IMR-90 (cell line): ENCODE results near the gene DNAJB8. TPM values are rescaled to one million over a fixed set of nuclear protein-coding genes. Genes with fewer than 3 reads are reported as not detected.

Experiments
- ATAC-seq: fragments of 200-7000 bp; cut with Tn5 transposase; 2 replicates; pipeline ENCODE4 v1.9.1; 2020; ENCODE audit warnings: low read depth, mild to moderate bottlenecking, moderate library complexity
- BruUV-seq: library from RNA; stranded (reverse); fragments of 400-500 nt; replicated peaks from 2 replicates; lab custom pipeline; 2021; lab: Mats Ljungman, UMichigan
- CTCF ChIA-PET: fragments of 300-600 bp; formaldehyde crosslinking; extraction: SDS; loops from one replicate; lab custom pipeline; 2021; ENCODE audit warnings: antibody characterized with exemption; lab: Yijun Ruan, JAX
- POLR2A ChIA-PET: fragments of 300-600 bp; sonication (Branson Sonifier 250); formaldehyde crosslinking; loops from one replicate; lab custom pipeline; 2022; ENCODE audit warnings: antibody characterized with exemption; ENCODE audit not compliant: unreplicated experiment; lab: Charles Lee
- DNase-seq: peaks from one replicate; pipeline ENCODE4 v3.0.0; 2013
- H2AFZ ChIP-seq: replicated peaks from 2 replicates; pipeline ENCODE3; 2013; ENCODE audit warnings: low read length, mild to moderate bottlenecking; ENCODE audit not compliant: poor library complexity
- H2AK5ac ChIP-seq: 2 replicates; pipeline ENCODE4 v1.6.1; 2013; ENCODE audit warnings: low read depth, low read length, inconsistent platforms
- H2AK9ac ChIP-seq: replicated peaks from 2 replicates; pipeline ENCODE3; 2013; ENCODE audit warnings: mild to moderate bottlenecking, low read depth, low read length, moderate library complexity; ENCODE audit not compliant: poor library complexity
- H2BK120ac ChIP-seq: 2 replicates; pipeline ENCODE4 v1.6.1; 2013; ENCODE audit warnings: low read depth, low read length, inconsistent platforms
- H2BK15ac ChIP-seq: 3 replicates; pipeline ENCODE4 v1.6.1; 2013; ENCODE audit warnings: low read depth, low read length, inconsistent platforms
- H2BK20ac ChIP-seq: 2 replicates; pipeline ENCODE4 v1.6.1; 2013; ENCODE audit warnings: low read depth, mild to moderate bottlenecking, inconsistent platforms, low read length, moderate library complexity
- H2BK5ac ChIP-seq: 2 replicates; pipeline ENCODE4 v1.6.1; 2013; ENCODE audit warnings: mild to moderate bottlenecking, low read depth, low read length, inconsistent platforms; ENCODE audit not compliant: poor library complexity, severe bottlenecking
- H3K14ac ChIP-seq: replicated peaks from 2 replicates; pipeline ENCODE4 v1.6.1; 2013; ENCODE audit warnings: low read depth, low read length, inconsistent platforms
- H3K18ac ChIP-seq: 2 replicates; pipeline ENCODE4 v1.6.1; 2013; ENCODE audit warnings: low read depth, low read length, control low read depth
- H3K23ac ChIP-seq: 2 replicates; pipeline ENCODE4 v1.6.1; 2013; ENCODE audit warnings: low read depth, low read length, inconsistent platforms
- H3K27ac ChIP-seq: 2 replicates; pipeline ENCODE4 v1.5.1; 2013; ENCODE audit warnings: mild to moderate bottlenecking, control low read depth, low read length; ENCODE audit not compliant: insufficient read depth
- H3K27me3 ChIP-seq: 2 replicates; pipeline ENCODE4 v1.6.1; 2013; ENCODE audit warnings: low read length; ENCODE audit not compliant: control insufficient read depth, insufficient read depth
- H3K36me3 ChIP-seq: 2 replicates; pipeline ENCODE4 v1.6.1; 2013; ENCODE audit warnings: low read length, mixed read lengths; ENCODE audit not compliant: control insufficient read depth, insufficient read depth
- H3K4ac ChIP-seq: 2 replicates; pipeline ENCODE4 v1.6.1; 2013; ENCODE audit warnings: low read depth, low read length, inconsistent platforms
- H3K4me1 ChIP-seq: 2 replicates; pipeline ENCODE4 v1.6.1; 2013; ENCODE audit warnings: low read length, mixed read lengths; ENCODE audit not compliant: control insufficient read depth, insufficient read depth
- H3K4me2 ChIP-seq: 2 replicates; pipeline ENCODE4 v1.6.1; 2013; ENCODE audit warnings: low read depth, mild to moderate bottlenecking, control low read depth, low read length, moderate library complexity
- H3K4me3 ChIP-seq: 2 replicates; pipeline ENCODE4 v1.5.1; 2013; ENCODE audit warnings: low read depth, mild to moderate bottlenecking, control low read depth, low read length, moderate library complexity; ENCODE audit not compliant: insufficient read depth
- H3K56ac ChIP-seq: 2 replicates; pipeline ENCODE4 v1.6.1; 2013; ENCODE audit warnings: low read length, inconsistent platforms; ENCODE audit not compliant: insufficient read depth; ENCODE audit errors: extremely low read depth
- H3K79me1 ChIP-seq, 2 experiments: 2 replicates each; pipeline ENCODE4 v1.6.1; 2013; ENCODE audit warnings: low read length in 2 of 2, inconsistent platforms in 1 of 2, low read depth in 1 of 2
- H3K9ac ChIP-seq: 2 replicates; pipeline ENCODE4 v1.6.1; 2013; ENCODE audit warnings: low read depth, low read length, control low read depth
- H3K9me1 ChIP-seq: 2 replicates; pipeline ENCODE4 v1.6.1; 2013; ENCODE audit warnings: low read length, inconsistent platforms; ENCODE audit not compliant: insufficient read depth
- H3K9me3 ChIP-seq: 2 replicates; pipeline ENCODE4 v1.6.1; 2013; ENCODE audit warnings: low read length; ENCODE audit not compliant: control insufficient read depth, insufficient read depth
- H4K20me1 ChIP-seq: 2 replicates; pipeline ENCODE4 v1.6.1; 2013; ENCODE audit warnings: low read length, inconsistent platforms; ENCODE audit not compliant: insufficient read depth
- H4K5ac ChIP-seq: 2 replicates; pipeline ENCODE4 v1.6.1; 2013; ENCODE audit warnings: mild to moderate bottlenecking, low read depth, low read length, control low read depth
- H4K8ac ChIP-seq, 2 experiments: 2 replicates each; pipeline ENCODE4 v1.6.1; 2013; ENCODE audit warnings: low read depth in 2 of 2, low read length in 2 of 2, control low read depth in 1 of 2, inconsistent platforms in 1 of 2
- H4K91ac ChIP-seq: 2 replicates; pipeline ENCODE4 v1.6.1; 2013; ENCODE audit warnings: low read depth, low read length, inconsistent platforms; ENCODE audit not compliant: insufficient read depth
- BHLHE40 ChIP-seq: fragments of 150-350 bp; IDR thresholded peaks from 2 replicates; pipeline ENCODE4 v1.6.1; 2016; ENCODE audit warnings: mild to moderate bottlenecking, low read depth, low read length
- CEBPB ChIP-seq: IDR thresholded peaks from 2 replicates; pipeline ENCODE4 v1.6.1; 2012; ENCODE audit warnings: low read depth, low read length, improper control_type of control experiment
- CHD1 ChIP-seq: IDR thresholded peaks from 2 replicates; pipeline ENCODE4 v1.6.1; 2012; ENCODE audit warnings: low read depth, low read length, improper control_type of control experiment
- CTCF ChIP-seq: conservative IDR thresholded peaks from 2 replicates; pipeline ENCODE4 v1.5.1; 2012; ENCODE audit warnings: mild to moderate bottlenecking, low read depth, low read length, improper control_type of control experiment
- ELK1 ChIP-seq: fragments of 150-350 bp; IDR thresholded peaks from 2 replicates; pipeline ENCODE4 v1.6.1; 2016; ENCODE audit warnings: low read depth, mild to moderate bottlenecking, low read length, moderate library complexity, borderline replicate concordance
- FOS ChIP-seq: fragments of 150-350 bp; IDR thresholded peaks from 2 replicates; pipeline ENCODE4 v1.6.1; 2016; ENCODE audit warnings: low read depth, low read length
- MAFK ChIP-seq: IDR thresholded peaks from 2 replicates; pipeline ENCODE4 v1.6.1; 2012; ENCODE audit warnings: low read depth, low read length, improper control_type of control experiment
- MAZ ChIP-seq: IDR thresholded peaks from 2 replicates; pipeline ENCODE4 v1.6.1; 2012; ENCODE audit warnings: low read depth, mild to moderate bottlenecking, low read length, improper control_type of control experiment, moderate library complexity, borderline replicate concordance
- MXI1 ChIP-seq: IDR thresholded peaks from 2 replicates; pipeline ENCODE4 v1.6.1; 2012; ENCODE audit warnings: low read depth, mild to moderate bottlenecking, low read length, moderate library complexity, borderline replicate concordance
- NFE2L2 ChIP-seq: fragments of 150-350 bp; IDR thresholded peaks from 2 replicates; pipeline ENCODE4 v1.6.1; 2016; ENCODE audit warnings: low read depth, mild to moderate bottlenecking, low read length
- POLR2A ChIP-seq: IDR thresholded peaks from 2 replicates; pipeline ENCODE4 v1.6.1; 2012; ENCODE audit warnings: mild to moderate bottlenecking, low read depth, low read length
- RAD21 ChIP-seq: IDR thresholded peaks from 2 replicates; pipeline ENCODE4 v1.6.1; 2012; ENCODE audit warnings: low read length, improper control_type of control experiment
- RCOR1 ChIP-seq: IDR thresholded peaks from 2 replicates; pipeline ENCODE4 v1.6.1; 2012; ENCODE audit warnings: mild to moderate bottlenecking, low read length, improper control_type of control experiment; ENCODE audit not compliant: insufficient replicate concordance
- RFX5 ChIP-seq: IDR thresholded peaks from 2 replicates; pipeline ENCODE4 v1.8.0; 2012; ENCODE audit warnings: low read depth, mild to moderate bottlenecking, low read length, moderate library complexity
- SMC3 ChIP-seq: fragments of 150-350 bp; IDR thresholded peaks from 2 replicates; pipeline ENCODE4 v1.6.1; 2016; ENCODE audit warnings: low read depth, mild to moderate bottlenecking, antibody characterized with exemption, low read length, moderate library complexity
- USF2 ChIP-seq: fragments of 150-350 bp; IDR thresholded peaks from 2 replicates; pipeline ENCODE4 v1.6.1; 2017; ENCODE audit warnings: mild to moderate bottlenecking, antibody characterized with exemption, low read length, low read depth
- WGBS, 2 experiments: methylation state at CpG; one replicate each; pipeline versions ENCODE4 v1.1.5 to v1.1.7; 2013; ENCODE audit warnings: missing lambda C conversion rate in 2 of 2; ENCODE audit not compliant: insufficient read length in 1 of 2; ENCODE audit errors: extremely low coverage in 2 of 2; 5-methylcytosine and 5-hydroxymethylcytosine counted together
- dilution Hi-C: fragments of 300-500 bp; cut with HindIII; formaldehyde crosslinking; loops from one replicate; pipeline ENCODE4 v1.14.3; 2018; ENCODE audit warnings: low sequenced_read_pairs; ENCODE audit not compliant: unreplicated experiment
- in situ Hi-C: fragments of 300-500 bp; cut with MboI; formaldehyde crosslinking; loops from 3 replicates; pipeline ENCODE4 v1.14.3; 2019; ENCODE audit warnings: low sequenced_read_pairs, inconsistent platforms, mixed read lengths
- intact Hi-C: fragments of 100-400 bp; cut with micrococcal nuclease; formaldehyde crosslinking; loops from 2 replicates; pipeline ENCODE4 v1.10.0; 2022
- polyA plus RNA-seq, 3 experiments: library from polyadenylated mRNA; depleted of rRNA; stranded (reverse); fragments of >200 nt; gene quantifications; 2 replicates each; pipeline ENCODE4 v1.2.3, GENCODE V29; 2012; ENCODE audit warnings: low replicate concordance in 1 of 3
- total RNA-seq: library from RNA; depleted of rRNA; stranded (reverse); fragments of >200 nt; gene quantifications from 2 replicates; pipeline ENCODE4 v1.2.3, GENCODE V29; 2012

Gene DNAJB8
- total and polyA plus RNA-seq, 2 of the 4 experiments (the other 2 are of a cell fraction), result not detected

DNA sequence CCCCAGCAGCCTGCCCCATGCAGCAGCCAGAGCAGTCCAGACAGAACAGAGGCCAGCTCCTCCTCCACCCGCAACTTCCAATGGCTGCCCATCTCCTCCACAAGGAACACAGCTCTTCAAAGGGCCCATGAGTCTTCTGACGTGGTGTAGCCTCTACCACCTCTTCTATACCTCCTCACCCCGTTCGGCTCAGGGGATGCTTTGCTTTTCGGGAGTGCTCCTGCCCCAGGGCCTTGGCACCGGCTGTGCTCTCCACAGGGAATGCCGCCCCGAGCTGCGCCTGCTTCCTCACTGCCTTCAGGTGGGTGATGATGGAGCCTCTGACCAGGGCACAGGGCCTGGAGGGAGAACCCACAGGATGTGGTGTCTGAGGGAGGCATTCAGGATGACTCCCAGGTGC, 14.6 kb downstream of the DNAJB8 start:
- no peak overlapping the region for H2BK15ac ChIP-seq
- H4K91ac ChIP-seq, result no peak overlapping the region
- H3K27ac ChIP-seq, result no peak overlapping the region
- 83% methylated on average over 1 of the region's 9 CpGs; no CpG with 5 or more reads in 1 of the 2 experiments for WGBS, 2 experiments
- no peak overlapping the region for H4K5ac ChIP-seq
- no peak overlapping the region for H3K23ac ChIP-seq
- no peaks in the 10 kb centered on the region for H3K4me1 ChIP-seq
- peak overlapping the region; percentile 23 for H2AFZ ChIP-seq
- H3K9me3 ChIP-seq, result peaks cover 2% of the 10 kb centered on the region; the same call in 1 of the 2 replicates
- no peak overlapping the region for H2AK9ac ChIP-seq
- no peak overlapping the region for H2BK20ac ChIP-seq
- 0 out of 2 replicates have a peak, but pooled peaks cover 4% of the 10 kb centered on the region for H3K9me1 ChIP-seq
- ChIA-PET POLR2A (no interaction called here), CTCF (no interaction called here)
- H3K56ac ChIP-seq, result no peak overlapping the region
- peaks cover 69% of the 10 kb centered on the region for H3K27me3 ChIP-seq
- H2BK5ac ChIP-seq, result no peak overlapping the region
- ATAC-seq (no peak), DNase-seq (no peak)
- H3K18ac ChIP-seq, result no peak overlapping the region
- TF ChIP-seq MXI1 (no peak), CHD1 (no peak), RFX5 (no peak), MAFK (no peak), BHLHE40 (no peak), USF2 (no peak), CTCF (no peak), POLR2A (no peak), RCOR1 (no peak), MAZ (no peak), RAD21 (no peak), NFE2L2 (no peak), ELK1 (no peak), SMC3 (no peak), CEBPB (no peak), FOS (no peak)
- H3K14ac ChIP-seq, result no peak overlapping the region
- H4K8ac ChIP-seq, result no peak overlapping the region
- BruUV-seq, result no TSS peak
- in situ Hi-C loops, result no loop called here
- no peak overlapping the region for H3K4ac ChIP-seq
- H3K79me1 ChIP-seq, result no peaks in the 10 kb centered on the region
- no peak overlapping the region for H3K9ac ChIP-seq
- no peaks in the 10 kb centered on the region for H3K36me3 ChIP-seq
- dilution Hi-C loops, result no loop called here
- H2BK120ac ChIP-seq, result no peak overlapping the region
- no peaks in the 10 kb centered on the region; the same call in 1 of the 2 replicates for H4K20me1 ChIP-seq
- no peak overlapping the region for H2AK5ac ChIP-seq
- H3K4me2 ChIP-seq, result no peak overlapping the region
- intact Hi-C loops, result no loop called here
- no peak overlapping the region for H3K4me3 ChIP-seq
